HK-2 (cell line): Measurements from ENCODE around the gene CBY2.
"Not testable (repeated sequence)": the region's sequence is repeated elsewhere in the genome, so short reads cannot be mapped to it uniquely, and the experiment has no call there.

ENCODE experiments used
- DNase-seq: peaks from one replicate; pipeline ENCODE4 v3.0.0-alpha.2; 2018; ENCODE audit not compliant: unreplicated experiment

CBY2 gene, protein sequence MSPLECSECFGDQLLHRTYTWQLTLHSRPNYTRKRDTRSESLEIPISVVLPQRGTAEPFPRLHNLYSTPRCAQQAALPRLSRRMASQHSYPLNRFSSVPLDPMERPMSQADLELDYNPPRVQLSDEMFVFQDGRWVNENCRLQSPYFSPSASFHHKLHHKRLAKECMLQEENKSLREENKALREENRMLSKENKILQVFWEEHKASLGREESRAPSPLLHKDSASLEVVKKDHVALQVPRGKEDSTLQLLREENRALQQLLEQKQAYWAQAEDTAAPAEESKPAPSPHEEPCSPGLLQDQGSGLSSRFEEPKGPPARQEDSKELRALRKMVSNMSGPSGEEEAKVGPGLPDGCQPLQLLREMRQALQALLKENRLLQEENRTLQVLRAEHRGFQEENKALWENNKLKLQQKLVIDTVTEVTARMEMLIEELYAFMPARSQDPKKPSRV

DNA sequence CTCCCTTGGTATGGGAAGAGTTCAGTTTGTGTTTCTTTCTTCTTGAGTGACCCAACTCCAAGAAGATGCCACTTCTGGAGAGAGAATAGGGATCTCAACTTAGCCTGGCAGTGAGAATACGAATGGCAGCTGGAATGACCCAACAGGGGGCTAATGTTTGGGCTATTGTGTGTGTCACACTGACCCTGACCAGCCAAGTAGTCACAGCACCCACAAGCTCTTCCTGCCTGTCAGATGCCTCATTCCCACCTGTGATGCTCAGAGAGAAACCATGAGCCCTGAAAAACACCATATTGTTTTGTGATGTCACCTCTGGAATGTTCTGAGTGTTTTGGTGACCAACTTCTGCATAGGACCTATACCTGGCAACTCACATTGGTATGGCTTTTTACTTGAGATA is at the start of gene CBY2:
CBY2 (plus strand) TSS at position 233 of the 400 bp plus-strand sequence; CDS start at position 304, 71 bp downstream.
- no peak for DNase-seq

DNA sequence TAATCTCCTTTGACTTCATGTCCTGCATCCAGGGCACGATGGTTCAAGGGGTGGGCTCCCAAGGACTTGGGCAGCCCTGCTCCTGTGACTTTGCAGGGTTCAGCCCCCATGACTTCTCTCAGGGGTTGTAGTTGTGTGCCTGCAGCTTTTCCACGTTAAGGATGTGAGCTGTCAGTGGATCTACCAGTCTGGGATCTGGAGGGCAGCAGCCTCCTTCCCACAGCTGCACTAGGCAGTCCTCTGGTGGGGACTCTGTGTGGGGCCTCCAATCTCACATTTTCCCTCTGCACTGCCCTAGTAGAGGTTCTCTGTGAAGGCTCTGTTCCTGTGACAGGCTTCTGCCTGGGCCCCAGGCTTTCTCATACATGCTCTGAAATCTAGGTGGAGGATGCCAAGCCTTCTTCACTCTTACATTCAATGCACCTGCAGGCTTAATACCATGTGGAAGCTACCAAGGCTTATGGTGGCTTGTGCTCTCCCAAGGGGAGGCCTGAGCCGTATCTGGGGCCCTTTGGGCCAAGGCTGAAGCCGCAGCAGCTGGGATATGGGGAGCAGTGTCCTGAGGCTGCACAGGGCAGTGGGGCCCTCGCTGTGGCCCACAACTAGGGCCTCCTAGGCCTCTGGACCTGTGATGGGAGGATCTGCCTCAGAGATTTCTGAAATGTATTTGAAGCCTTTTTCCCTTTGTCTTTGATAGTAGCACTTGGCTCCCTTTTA is 47.3 kb upstream of the CBY2 start:
- no peak for DNase-seq

DNA sequence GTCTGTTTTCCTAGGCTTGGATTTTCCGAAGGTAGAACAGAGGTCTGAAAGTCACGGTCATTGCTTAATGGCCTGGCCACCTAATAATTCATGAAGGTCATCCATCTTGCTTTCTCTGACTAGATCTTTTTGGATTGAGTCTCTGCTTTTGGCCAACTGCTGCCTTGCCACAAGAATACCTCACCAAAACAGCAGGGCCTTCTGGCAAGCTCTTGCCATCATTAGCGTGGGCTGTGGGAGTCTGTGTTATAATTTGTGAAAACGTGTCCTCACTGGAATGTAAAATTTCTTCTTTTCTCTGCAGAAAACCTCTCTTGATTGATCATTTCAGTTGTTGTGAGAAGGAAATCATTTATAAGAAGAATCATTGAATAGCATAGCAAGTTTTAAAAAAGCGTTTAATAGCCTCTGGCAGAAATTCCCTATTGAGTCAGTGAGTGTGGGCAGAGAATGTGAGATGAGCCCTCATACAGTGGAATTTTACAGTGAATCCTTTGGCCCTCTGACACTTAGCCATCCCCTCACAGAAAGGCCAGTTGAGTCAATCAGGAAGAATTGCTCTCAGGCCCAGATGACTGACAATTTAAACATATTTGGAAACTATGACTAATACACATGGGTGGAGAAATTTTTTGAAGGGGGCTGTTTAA is 43.4 kb upstream of the CBY2 start:
- DNase-seq, result no peak

DNA sequence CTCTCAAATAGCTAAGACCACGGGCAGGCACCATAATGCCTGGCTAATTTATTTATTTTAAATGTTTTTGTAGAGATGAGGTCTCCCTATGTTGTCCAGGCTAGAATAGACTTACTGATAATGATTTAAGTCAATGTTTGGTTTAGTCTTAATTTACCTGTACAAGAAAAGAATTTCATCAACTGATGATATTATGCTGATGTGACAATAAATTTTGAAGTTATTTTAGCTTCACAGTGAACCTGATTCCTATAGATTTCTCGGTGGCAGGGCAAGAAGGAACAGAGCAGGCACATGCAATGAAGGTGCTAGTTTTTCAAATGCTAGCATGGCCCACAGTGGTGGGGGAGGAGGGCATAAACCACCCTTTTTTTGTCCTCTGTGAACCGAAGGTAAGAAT is 42.6 kb upstream of the CBY2 start:
- no peak for DNase-seq

DNA sequence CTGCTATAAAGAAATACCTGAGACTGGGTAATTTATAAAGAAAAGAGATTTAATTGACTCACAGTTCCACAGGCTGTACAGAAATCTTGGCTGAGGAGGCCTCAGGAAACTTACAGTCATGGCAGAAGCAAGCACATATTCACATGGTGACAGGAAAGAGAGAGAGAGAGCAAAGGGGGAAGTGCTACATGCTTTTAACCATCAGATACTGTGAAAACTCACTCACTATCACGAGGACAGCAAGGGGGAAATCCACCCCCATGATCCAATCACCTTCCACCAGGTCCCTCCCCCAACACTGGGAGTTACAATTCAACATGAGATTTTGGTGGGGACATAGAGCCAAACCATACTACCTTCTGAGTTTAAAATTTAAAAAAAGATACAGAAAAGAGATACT is 41.7 kb upstream of the CBY2 start:
- DNase-seq, result not testable (repeated sequence)

DNA sequence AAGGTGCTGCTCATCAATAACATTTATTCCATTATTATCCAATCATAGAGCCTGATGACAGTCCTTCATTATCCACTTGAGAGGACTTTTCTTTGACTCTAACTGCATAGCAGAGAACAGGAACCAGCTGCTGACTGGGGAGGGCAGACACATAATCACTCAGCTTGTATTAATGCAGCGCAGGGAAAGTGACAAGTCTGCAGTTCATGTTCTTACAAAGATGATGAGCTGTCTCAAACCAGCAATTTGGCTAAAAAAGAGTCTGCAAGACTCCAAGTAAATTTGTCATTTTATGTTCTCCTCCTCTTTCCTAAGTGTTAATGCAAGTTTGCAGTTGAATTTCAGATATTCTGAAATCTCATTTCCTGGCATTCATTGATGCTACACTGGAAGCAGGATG is 40.0 kb upstream of the CBY2 start:
- DNase-seq, result no peak

DNA sequence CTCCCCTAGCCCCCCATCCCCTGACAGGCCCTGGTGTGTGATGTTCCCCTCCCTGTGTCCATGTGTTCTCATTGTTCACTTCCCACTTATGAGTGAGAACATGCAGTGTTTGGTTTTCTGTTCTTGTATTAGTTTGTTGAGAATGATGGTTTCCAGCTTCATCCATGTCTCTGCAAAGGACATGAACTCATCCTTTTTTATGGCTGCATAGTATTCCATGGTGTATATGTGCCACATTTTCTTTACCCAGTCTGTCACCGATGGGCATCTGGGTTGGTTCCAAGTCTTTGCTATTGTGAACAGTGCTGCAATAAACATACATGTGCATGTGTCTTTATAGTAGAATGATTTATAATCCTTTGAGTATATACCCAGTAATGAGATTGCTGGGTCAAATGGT is 39.2 kb upstream of the CBY2 start:
- DNase-seq, result not testable (repeated sequence)

DNA sequence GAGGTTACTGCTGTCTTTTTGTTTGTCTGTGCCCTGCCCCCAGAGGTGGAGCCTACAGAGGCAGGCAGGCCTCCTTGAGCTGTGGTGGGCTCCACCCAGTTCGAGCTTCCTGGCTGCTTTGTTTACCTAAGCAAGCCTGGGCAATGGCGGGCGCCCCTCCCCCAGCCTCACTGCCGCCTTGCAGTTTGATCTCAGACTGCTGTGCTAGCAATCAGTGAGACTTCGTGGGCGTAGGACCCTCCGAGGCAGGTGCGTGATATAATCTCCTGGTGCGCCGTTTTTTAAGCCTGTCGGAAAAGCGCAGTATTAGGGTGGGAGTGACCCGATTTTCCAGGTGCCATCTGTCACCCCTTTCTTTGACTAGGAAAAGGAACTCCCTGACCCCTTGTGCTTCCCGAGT is 32.5 kb upstream of the CBY2 start:
- DNase-seq, result not testable (repeated sequence)

DNA sequence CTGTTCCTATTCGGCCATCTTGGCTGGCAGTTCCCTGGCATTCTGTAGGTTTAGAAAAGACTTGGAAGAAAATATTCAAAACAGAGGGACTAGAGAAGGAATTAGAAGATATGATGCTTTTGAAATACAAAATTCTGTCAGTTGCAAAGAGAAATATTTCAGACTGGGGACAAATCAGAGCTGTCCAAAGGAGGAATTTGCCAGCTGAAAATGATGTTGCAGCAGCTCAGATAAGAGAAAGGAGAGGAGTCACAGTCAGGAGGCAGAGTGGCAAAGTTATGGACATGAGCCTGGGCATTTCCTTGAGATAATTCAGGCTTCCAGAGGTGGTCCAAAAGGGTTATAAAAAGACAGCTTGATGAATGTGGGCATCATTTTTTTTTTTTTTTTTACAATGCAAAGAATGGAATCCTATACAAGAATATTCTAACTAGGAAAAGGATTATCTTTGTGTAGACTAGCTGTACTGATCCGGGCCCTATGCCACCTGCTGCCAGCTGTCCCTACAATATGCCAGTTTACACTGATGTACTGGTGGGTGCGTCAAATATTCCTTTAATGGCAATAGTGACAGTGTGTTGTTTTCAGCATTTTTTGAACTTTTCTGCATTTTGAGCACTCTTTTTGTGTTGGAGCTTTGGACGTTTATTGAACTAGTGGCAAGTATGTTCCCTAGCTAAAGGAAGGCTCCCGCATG is 31.8 kb upstream of the CBY2 start:
- no peak for DNase-seq

DNA sequence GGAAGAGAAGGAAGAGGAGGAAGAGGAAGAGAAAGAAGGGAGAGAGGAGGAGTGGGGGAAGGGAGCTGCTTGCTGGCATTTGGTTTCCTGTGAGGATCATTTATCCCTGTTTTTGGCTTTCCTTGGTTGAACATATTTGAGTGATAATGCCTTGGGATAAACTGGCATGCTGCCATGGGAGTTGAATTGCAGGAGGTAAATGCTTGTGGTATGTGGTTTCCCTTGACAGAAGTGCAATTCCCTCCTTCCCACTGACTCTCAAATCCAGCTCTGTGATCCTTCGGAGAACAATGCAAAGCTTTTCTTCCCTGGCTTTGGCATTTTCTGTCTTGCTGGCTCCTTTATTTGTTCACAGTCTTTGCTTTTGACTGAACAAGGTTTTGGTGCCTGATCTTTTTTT is 27.2 kb upstream of the CBY2 start:
- peak; percentile 10 for DNase-seq

DNA sequence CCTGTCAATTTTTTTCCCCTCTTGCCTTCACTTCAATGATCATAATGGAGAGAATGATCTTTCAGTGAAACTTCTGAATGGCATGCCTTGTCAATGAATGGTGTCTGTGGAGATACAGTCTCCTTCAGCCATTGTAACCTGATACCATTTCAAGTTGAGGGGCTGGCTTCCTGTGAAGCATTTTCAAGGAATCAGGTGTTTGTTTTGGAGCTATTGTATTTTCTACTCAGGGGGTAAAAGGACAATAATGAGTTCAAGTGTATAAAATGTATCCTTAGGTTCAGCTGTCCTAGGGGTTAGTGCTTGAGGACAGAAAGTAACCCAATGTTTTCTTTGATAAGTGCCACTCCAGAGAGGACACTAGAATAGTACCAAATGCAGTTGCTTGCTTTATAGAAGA is 23.8 kb upstream of the CBY2 start:
- DNase-seq, result no peak

DNA sequence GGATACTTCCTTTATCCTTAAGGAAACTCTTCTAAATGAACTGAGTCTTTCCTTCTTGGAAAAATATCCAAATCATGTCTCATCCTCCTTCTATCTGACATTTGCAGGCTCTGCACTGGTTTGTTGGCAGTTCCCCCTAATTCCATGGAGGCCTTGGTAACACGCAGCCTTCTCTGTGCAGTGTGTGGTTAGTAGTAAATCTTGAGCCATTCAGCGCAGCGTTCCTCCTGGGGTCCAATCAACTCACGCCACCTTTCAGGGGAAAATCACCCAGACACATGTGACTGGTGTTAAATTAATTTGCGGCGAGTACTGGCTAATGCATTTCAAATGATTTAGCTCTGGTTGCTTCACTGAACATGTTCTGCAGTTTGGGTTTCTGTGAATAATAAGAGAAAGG is 21.0 kb upstream of the CBY2 start:
- no peak for DNase-seq

DNA sequence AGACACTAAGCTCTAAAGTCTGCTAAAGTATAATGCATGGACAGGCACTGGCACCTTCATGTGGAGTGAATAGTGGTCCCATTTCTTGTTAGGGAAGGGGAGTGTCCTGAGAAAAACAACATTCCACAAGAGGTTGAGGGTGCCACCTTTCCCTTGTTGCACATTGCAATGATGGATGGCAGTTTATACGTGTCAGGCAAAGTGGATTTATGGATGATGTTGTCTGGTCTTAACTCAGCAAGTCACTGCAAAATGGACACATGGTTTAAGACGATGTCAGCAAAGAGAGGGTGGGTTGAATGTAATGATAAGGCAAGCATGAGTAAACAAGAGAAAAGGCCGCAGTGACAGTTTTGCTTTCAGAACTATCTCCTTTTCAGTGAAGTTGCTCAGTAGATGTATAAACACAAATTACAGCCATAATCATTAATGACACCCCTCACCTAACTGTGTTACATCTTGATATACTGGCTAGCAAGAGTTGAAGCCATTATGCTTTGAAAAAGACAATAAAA is 19.6 kb upstream of the CBY2 start:
- no peak for DNase-seq

DNA sequence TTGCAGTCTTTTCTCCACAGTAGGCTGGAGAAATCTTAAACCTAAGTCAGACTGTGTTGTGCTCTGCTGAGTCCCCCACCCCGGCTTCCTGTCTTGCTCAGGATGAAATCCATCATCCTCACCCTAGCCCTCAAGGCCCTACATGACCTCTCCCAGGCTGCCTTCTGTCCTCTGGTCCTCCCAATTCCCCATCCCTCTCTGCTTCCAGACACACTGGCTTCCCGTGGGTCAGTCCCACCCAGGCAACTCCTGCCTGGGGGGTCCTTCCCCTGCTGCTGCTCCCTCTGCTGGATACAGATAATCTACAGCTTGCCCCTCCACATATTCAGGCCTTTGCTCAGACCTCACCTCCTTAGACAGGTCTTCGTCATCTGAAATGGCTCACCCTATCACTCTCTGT is 18.4 kb upstream of the CBY2 start:
- no peak for DNase-seq

DNA sequence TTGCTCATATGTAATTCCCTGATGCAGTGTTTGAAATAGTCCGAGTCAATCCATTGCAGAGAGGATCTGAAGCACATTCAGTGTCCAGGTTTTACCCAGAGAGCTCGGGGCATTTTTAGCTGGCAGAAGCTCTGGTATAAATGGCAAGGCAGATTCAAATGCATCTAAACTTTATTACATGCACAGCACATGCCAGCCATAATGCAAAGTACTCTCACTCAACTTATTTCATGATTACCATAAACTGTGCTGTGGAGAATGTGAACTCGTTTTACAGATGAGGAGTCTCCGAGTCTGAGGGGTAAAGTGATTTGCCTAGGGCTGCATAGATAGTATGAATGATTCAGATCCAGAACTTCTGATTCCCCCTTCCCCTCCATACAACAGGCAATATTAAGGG is 13.5 kb upstream of the CBY2 start:
- no peak for DNase-seq

DNA sequence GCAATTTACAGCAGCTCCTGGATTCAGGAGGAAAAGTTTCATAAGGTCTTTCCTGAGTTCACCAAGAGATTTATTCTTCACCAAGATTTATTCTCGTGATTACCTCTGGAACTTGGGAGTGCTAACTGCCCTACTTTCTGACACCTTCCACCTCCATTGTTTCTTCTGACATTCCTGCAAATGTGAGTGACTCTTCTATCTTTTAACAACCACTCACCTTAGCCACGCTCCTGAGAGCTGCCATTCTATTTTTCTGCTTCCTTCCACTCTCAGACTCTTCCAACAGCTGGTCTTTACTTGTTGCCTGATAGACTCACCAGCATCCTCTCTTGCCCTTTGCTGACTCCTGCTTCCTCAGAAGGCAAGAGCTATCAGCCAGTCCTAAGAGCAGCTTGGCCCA is 11.5 kb upstream of the CBY2 start:
- no peak for DNase-seq

DNA sequence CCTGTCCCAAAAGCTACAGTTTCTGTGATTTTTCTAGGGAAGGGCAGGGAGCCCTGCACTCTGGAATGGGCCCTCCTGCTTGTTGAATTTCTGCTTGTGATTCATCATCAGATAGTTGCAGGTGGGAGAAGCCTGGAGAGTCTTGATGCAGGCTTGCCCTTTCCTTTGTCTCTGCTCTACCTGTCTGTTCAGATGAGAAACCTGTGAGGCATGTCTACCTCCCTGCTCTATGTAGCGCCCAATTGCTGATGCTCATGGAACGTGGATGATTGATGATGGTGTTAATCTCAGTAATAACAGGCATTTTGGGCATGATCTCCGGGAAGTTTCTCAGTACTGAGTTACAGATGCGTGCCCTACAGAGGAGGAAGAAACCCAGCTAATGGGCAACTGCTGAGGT is 10.9 kb upstream of the CBY2 start:
- no peak for DNase-seq

DNA sequence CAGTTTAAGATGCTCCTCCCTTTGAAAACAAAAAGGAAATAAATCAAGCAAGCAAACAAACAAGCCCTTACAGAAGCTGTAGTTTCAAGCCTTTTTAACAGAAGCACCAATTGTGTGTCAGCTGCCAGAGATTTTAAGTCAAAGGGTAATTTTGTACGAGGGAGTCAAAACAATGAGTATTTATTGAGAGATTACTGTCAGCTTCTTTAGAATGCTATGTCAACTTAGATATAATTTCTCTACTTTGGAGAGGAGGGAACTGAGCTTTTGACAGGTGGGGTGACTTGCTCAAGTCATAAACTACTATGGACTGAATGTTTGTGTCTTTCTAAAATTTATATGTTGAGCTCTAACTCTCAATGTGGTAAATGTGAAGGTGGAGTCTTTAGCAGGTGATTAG is 10.5 kb upstream of the CBY2 start:
- no peak for DNase-seq

DNA sequence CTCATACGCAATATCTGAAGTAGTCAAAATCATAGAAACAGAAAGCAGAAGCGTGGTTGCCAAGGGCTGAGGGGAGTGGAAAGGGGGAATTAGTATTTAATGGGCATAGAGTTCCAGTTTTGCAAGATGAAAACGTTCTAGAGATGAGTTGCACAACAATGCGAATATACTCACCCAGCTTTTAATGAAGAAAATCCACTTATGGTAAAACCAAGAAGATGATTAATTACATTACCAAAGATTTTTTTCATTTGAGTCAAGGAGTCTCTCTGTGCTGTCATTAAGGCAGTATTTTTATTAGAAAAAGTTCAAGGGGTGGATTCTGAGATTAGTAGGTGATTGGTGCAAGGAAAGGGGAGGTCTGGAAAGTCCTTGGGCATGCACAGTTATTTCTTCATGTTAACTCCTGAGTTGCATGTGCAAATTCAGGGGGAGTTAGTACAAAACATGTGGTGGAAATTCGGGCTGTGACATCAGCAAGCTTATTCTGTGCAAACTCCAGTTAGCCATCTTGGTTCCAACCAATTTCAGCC is 6.9 kb upstream of the CBY2 start:
- DNase-seq, result no peak

DNA sequence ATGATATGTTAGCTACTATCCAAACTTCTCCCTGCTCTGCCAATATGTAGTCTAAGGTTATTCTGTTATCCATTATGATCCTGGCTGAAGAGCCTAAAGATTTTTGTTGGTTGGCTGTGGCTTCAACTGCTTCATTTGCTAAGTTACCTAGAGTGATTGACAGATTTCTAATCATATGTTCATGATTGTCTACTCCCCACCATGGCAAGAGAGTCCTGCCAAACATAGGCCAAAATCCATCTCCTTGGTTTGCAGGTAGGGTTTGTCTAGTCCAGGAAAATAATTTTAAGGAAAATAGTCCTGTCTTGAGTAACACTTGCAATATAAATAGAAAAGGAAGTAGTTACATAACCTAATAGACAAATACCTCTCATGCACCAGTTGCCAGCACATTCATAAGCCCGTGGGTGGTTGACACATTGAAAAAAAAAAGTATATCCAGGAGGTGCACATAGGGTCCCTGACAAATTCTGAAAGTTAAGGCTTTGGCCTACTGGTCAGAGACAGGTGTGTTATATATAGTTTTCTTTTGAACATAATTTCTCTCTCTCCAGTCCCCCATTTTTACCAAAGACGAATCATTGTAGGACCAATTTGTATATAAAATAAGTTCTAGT is 5.4 kb upstream of the CBY2 start:
- no peak for DNase-seq
